Hematopoietic multipotent progenitor cell treated with erythropoietin and hydrocortisone succinate and interleukin-3 and kit ligand, for 6 days (in vitro differentiated cells): ENCODE data around the gene E2F4.

ENCODE experiments used
- DNase-seq: peaks from one replicate; pipeline ENCODE4 v3.0.0-alpha.2; 2015

The E2F4 gene

GRCh38 chr16:67191995-67192681 is at the start of gene E2F4:
Gene E2F4 (plus strand): TSS chr16:67192155. CDS start chr16:67192228, 73 bp downstream.
- peak; percentile 97 for DNase-seq

GRCh38 chr16:67142342-67142741 is 49.6 kb upstream of the E2F4 start:
- DNase-seq = no peak

- DNase-seq = no peak
Observed at GRCh38 chr16:67144943-67145342, 47.0 kb upstream of the E2F4 start.

- no peak for DNase-seq
Observed at GRCh38 chr16:67145746-67146145, 46.2 kb upstream of the E2F4 start.

GRCh38 chr16:67146523-67147357 is 45.2 kb upstream of the E2F4 start:
- no peak for DNase-seq

- no peak for DNase-seq
Observed at GRCh38 chr16:67147437-67148140, 44.4 kb upstream of the E2F4 start.

- no peak for DNase-seq
Observed at GRCh38 chr16:67148221-67148620, 43.7 kb upstream of the E2F4 start.

GRCh38 chr16:67148656-67149275 is 43.2 kb upstream of the E2F4 start:
- DNase-seq = no peak

GRCh38 chr16:67149276-67150046 is 42.5 kb upstream of the E2F4 start:
- no peak for DNase-seq

- peak; percentile 69 for DNase-seq
Observed at GRCh38 chr16:67150047-67150832, 41.7 kb upstream of the E2F4 start.

GRCh38 chr16:67150833-67151396 is 41.0 kb upstream of the E2F4 start, which contains the start of gene B3GNT9:
Gene B3GNT9 (minus strand): TSS chr16:67150998. CDS start chr16:67150485, 513 bp downstream.
- DNase-seq = peak; percentile 63

- peak; percentile 49 for DNase-seq
Observed at GRCh38 chr16:67151431-67152097, 40.4 kb upstream of the E2F4 start.

- no peak for DNase-seq
Observed at GRCh38 chr16:67154578-67155294, 37.2 kb upstream of the E2F4 start.

GRCh38 chr16:67155295-67156142 is 36.4 kb upstream of the E2F4 start:
- peak; percentile 82 for DNase-seq

GRCh38 chr16:67156143-67156844 is 35.7 kb upstream of the E2F4 start:
- no peak for DNase-seq

GRCh38 chr16:67157106-67157748 is 34.7 kb upstream of the E2F4 start:
- no peak for DNase-seq

- no peak for DNase-seq
Observed at GRCh38 chr16:67157892-67158635, 33.9 kb upstream of the E2F4 start.
